ENCODE data around the gene ABHD2.
"Not testable (repeated sequence)": the region's sequence is repeated elsewhere in the genome, so short reads cannot be mapped to it uniquely, and the experiment has no call there.

ABHD2 gene

GRCh38 chr15:89075846-89076245, 12.4 kb upstream of the ABHD2 start:
- no peak for DNase-seq

GRCh38 chr15:89077750-89078149, 10.5 kb upstream of the ABHD2 start:
- DNase-seq: no peak

- DNase-seq: no peak
Observed at GRCh38 chr15:89078851-89079810, 9.1 kb upstream of the ABHD2 start.

- DNase-seq: no peak
Observed at GRCh38 chr15:89081878-89082277, 6.4 kb upstream of the ABHD2 start.

GRCh38 chr15:89083246-89083645, 5.0 kb upstream of the ABHD2 start:
- DNase-seq: no peak

- no peak for DNase-seq
Observed at GRCh38 chr15:89085289-89085926, 2.8 kb upstream of the ABHD2 start.

- DNase-seq: not testable (repeated sequence)
Observed at GRCh38 chr15:89085933-89086332, 2.3 kb upstream of the ABHD2 start.

- not testable (repeated sequence) for DNase-seq
Observed at GRCh38 chr15:89086390-89086789, 1.9 kb upstream of the ABHD2 start.

GRCh38 chr15:89087161-89087829, 961 bp upstream of the ABHD2 start:
- no peak for DNase-seq

GRCh38 chr15:89088605-89089315, 504 bp downstream of the ABHD2 start:
- DNase-seq: peak in 1 of 2 experiments; percentile 15

GRCh38 chr15:89089316-89090230, 1.3 kb downstream of the ABHD2 start:
- no peak for DNase-seq

- DNase-seq: peak; percentile 33 to 45
Observed at GRCh38 chr15:89090791-89091626, 2.8 kb downstream of the ABHD2 start.

GRCh38 chr15:89091627-89092220, 3.5 kb downstream of the ABHD2 start:
- no peak for DNase-seq

- no peak for DNase-seq
Observed at GRCh38 chr15:89093509-89093908, 5.3 kb downstream of the ABHD2 start.

GRCh38 chr15:89095073-89095472, 6.8 kb downstream of the ABHD2 start:
- no peak for DNase-seq

GRCh38 chr15:89095556-89095955, 7.3 kb downstream of the ABHD2 start:
- DNase-seq: no peak

GRCh38 chr15:89096664-89097063, 8.4 kb downstream of the ABHD2 start:
- DNase-seq: no peak

GRCh38 chr15:89097313-89097712, 9.1 kb downstream of the ABHD2 start:
- no peak for DNase-seq

GRCh38 chr15:89098281-89098680, 10.0 kb downstream of the ABHD2 start:
- peak in 1 of 2 experiments; percentile 11 for DNase-seq

GRCh38 chr15:89099968-89100367, 11.7 kb downstream of the ABHD2 start:
- DNase-seq: no peak

Data from SHP77 (cell line).